ENCODE measurements around the gene CAMK2D.

Gene CAMK2D

GRCh38 chr4:113741956-113742355 is 19.6 kb downstream of the CAMK2D start:
- no peaks in the 10 kb centered on the region for H4K20me1 ChIP-seq (ENCODE audit: insufficient read depth, low read length)
- TF ChIP-seq EZH2phosphoT487 (IDR thresholded peaks at IDR 0.05; ENCODE audit: low read length) (no peak), EZH2 (optimal IDR thresholded peaks at IDR 0.05; ENCODE audit: low read depth, low read length) (no peak), CTCF (IDR thresholded peaks at IDR 0.05; ENCODE audit: low read length) (no peak)
- H2AFZ ChIP-seq (ENCODE audit: low read length) = no peak overlapping the region
- no peaks in the 10 kb centered on the region for H3K4me1 ChIP-seq (ENCODE audit: low read length)
- no peak overlapping the region for H3K9ac ChIP-seq (ENCODE audit: low read length)
- no peak overlapping the region for H3K4me2 ChIP-seq (ENCODE audit: low read depth, low read length)
- no peaks in the 10 kb centered on the region for H3K27me3 ChIP-seq (replicated peaks; ENCODE audit: insufficient read depth, low read length)
- no peaks in the 10 kb centered on the region for H3K79me2 ChIP-seq (ENCODE audit: low read length)
- H3K9me3 ChIP-seq (replicated peaks; ENCODE audit: insufficient read depth, low read length) = no peaks in the 10 kb centered on the region
- H3K4me3 ChIP-seq (ENCODE audit: low read length) = no peak overlapping the region
- H3K36me3 ChIP-seq (replicated peaks; ENCODE audit: insufficient read depth, low read length) = no peaks in the 10 kb centered on the region
- no peak overlapping the region for H3K27ac ChIP-seq (ENCODE audit: low read length)
- DNase-seq = no peak
- H3F3A ChIP-seq (ENCODE audit: insufficient read depth, low read length) = no peaks in the 10 kb centered on the region
- H3K9me2 ChIP-seq (replicated peaks; ENCODE audit: insufficient read depth, low read length) = no peaks in the 10 kb centered on the region

- H3K4me2 ChIP-seq (ENCODE audit: low read depth, low read length) = no peak overlapping the region
- H3K4me1 ChIP-seq (ENCODE audit: low read length) = no peaks in the 10 kb centered on the region
- TF ChIP-seq EZH2phosphoT487 (IDR thresholded peaks at IDR 0.05; ENCODE audit: low read length) (no peak), CTCF (IDR thresholded peaks at IDR 0.05; ENCODE audit: low read length) (no peak), EZH2 (optimal IDR thresholded peaks at IDR 0.05; ENCODE audit: low read depth, low read length) (no peak)
- no peaks in the 10 kb centered on the region for H3K9me2 ChIP-seq (replicated peaks; ENCODE audit: insufficient read depth, low read length)
- H3K27ac ChIP-seq (ENCODE audit: low read length) = no peak overlapping the region
- no peaks in the 10 kb centered on the region for H3K79me2 ChIP-seq (ENCODE audit: low read length)
- no peak overlapping the region for H3K9ac ChIP-seq (ENCODE audit: low read length)
- H3K27me3 ChIP-seq (replicated peaks; ENCODE audit: insufficient read depth, low read length) = no peaks in the 10 kb centered on the region
- no peaks in the 10 kb centered on the region for H3F3A ChIP-seq (ENCODE audit: insufficient read depth, low read length)
- H4K20me1 ChIP-seq (ENCODE audit: insufficient read depth, low read length) = no peaks in the 10 kb centered on the region
- no peak overlapping the region for H2AFZ ChIP-seq (ENCODE audit: low read length)
- no peaks in the 10 kb centered on the region for H3K9me3 ChIP-seq (replicated peaks; ENCODE audit: insufficient read depth, low read length)
- H3K4me3 ChIP-seq (ENCODE audit: low read length) = no peak overlapping the region
- H3K36me3 ChIP-seq (replicated peaks; ENCODE audit: insufficient read depth, low read length) = no peaks in the 10 kb centered on the region
- DNase-seq = no peak
These were observed 20.6 kb downstream of the CAMK2D start for GRCh38 chr4:113740857-113741379.

- Histone ChIP-seq H3K4me1 (ENCODE audit: low read length) (no peaks in the 10 kb centered on the region), H3K79me2 (ENCODE audit: low read length) (no peaks in the 10 kb centered on the region), H3K36me3 (replicated peaks; ENCODE audit: insufficient read depth, low read length) (no peaks in the 10 kb centered on the region), H3F3A (ENCODE audit: insufficient read depth, low read length) (no peaks in the 10 kb centered on the region), H4K20me1 (ENCODE audit: insufficient read depth, low read length) (no peaks in the 10 kb centered on the region), H3K9ac (ENCODE audit: low read length) (no peak overlapping the region), H2AFZ (ENCODE audit: low read length) (no peak overlapping the region), H3K27ac (ENCODE audit: low read length) (no peak overlapping the region), H3K27me3 (replicated peaks; ENCODE audit: insufficient read depth, low read length) (no peaks in the 10 kb centered on the region), H3K9me2 (replicated peaks; ENCODE audit: insufficient read depth, low read length) (no peaks in the 10 kb centered on the region), H3K4me3 (ENCODE audit: low read length) (no peak overlapping the region), H3K9me3 (replicated peaks; ENCODE audit: insufficient read depth, low read length) (no peaks in the 10 kb centered on the region), H3K4me2 (ENCODE audit: low read depth, low read length) (no peak overlapping the region)
- DNase-seq = no peak
- no peak for TF ChIP-seq CTCF (IDR thresholded peaks at IDR 0.05; ENCODE audit: low read length)
- no peak for TF ChIP-seq EZH2phosphoT487 (IDR thresholded peaks at IDR 0.05; ENCODE audit: low read length)
These were observed 22.3 kb downstream of the CAMK2D start for GRCh38 chr4:113739197-113739596.
